ENCODE results near the gene EMSY. TPM values are rescaled to one million over a fixed set of nuclear protein-coding genes. Genes with fewer than 3 reads are reported as not detected.

EMSY gene
- total and polyA plus RNA-seq, 2 donors (not counting 3 experiments of a cell fraction or from before 2014, with no cell fraction given): 18.3 to 25.7 TPM

DNA sequence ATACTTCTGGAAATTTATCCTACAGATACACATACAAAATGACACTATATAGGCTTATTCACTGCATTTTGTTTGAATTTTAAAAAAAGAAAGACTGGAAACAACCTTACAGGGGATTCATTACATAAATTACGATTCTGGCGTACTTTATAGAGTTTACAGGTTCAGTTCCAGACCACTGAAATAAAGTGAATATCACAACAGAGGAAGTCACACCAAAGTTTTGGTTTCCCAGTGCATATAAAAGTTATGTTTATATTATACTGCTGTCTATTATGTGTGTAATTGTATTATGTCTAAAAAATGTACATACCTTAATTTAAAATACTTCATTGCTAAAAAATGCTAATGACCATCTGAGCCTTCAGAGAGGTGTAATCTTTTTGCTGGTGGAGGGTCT is 62.0 kb downstream of the EMSY start:
- Histone ChIP-seq H2AFZ (ENCODE audit: low read depth, low read length) (no peak overlapping the region), H3K27ac (ENCODE audit: insufficient read depth, low read depth, low read length) (no peak overlapping the region), H3K27me3 (ENCODE audit: control insufficient read depth in 2 of 2, insufficient read depth in 2 of 2, low read length in 2 of 2) (no peaks in the 10 kb centered on the region), H3K4me2 (ENCODE audit: insufficient read depth, low read length) (no peak overlapping the region), H3K9ac (replicated peaks; ENCODE audit: extremely low read depth, insufficient read depth, low read length) (no peak overlapping the region), H3K36me3 (ENCODE audit: control insufficient read depth in 2 of 2, extremely low read depth in 1 of 2, insufficient read depth in 2 of 2, low read length in 2 of 2) (no peaks in the 10 kb centered on the region), H3K79me2 (ENCODE audit: control insufficient read depth, insufficient read depth, low read length) (no peaks in the 10 kb centered on the region), H3K4me1 (ENCODE audit: control insufficient read depth, extremely low read depth, insufficient read depth, low read length) (peaks cover 1% of the 10 kb centered on the region), H3K4me3 (replicated peaks in 1 of 3; ENCODE audit: insufficient read depth in 1 of 3, low read depth in 1 of 3, low read length in 3 of 3) (no peak overlapping the region), H4K20me1 (replicated peaks; ENCODE audit: control insufficient read depth, extremely low read depth, insufficient read depth, low read length) (peaks cover 3% of the 10 kb centered on the region), H3K9me3 (replicated peaks; ENCODE audit: control insufficient read depth, insufficient read depth, low read length) (no peaks in the 10 kb centered on the region), H3K9me1 (replicated peaks; ENCODE audit: control insufficient read depth, extremely low read depth, insufficient read depth, low read length) (no peaks in the 10 kb centered on the region)
- FAIRE-seq (no peak), DNase-seq (ENCODE audit: low read depth, low spot score) (no peak)
- CTCF ChIA-PET: no interaction called here
- dilution Hi-C loops (cut with MboI; ENCODE audit: extremely low pct_ligation_motif_present, low sequenced_read_pairs) (no loop called here), intact Hi-C loops (cut with micrococcal nuclease) (no loop called here)
- TF ChIP-seq MYC (IDR thresholded peaks at IDR 0.05; ENCODE audit: low read depth, low read length): no peak
- TF ChIP-seq POLR2AphosphoS5 (IDR thresholded peaks at IDR 0.05; ENCODE audit: insufficient read depth, low read depth, low read length): no peak
- TF ChIP-seq, protein P1, sequence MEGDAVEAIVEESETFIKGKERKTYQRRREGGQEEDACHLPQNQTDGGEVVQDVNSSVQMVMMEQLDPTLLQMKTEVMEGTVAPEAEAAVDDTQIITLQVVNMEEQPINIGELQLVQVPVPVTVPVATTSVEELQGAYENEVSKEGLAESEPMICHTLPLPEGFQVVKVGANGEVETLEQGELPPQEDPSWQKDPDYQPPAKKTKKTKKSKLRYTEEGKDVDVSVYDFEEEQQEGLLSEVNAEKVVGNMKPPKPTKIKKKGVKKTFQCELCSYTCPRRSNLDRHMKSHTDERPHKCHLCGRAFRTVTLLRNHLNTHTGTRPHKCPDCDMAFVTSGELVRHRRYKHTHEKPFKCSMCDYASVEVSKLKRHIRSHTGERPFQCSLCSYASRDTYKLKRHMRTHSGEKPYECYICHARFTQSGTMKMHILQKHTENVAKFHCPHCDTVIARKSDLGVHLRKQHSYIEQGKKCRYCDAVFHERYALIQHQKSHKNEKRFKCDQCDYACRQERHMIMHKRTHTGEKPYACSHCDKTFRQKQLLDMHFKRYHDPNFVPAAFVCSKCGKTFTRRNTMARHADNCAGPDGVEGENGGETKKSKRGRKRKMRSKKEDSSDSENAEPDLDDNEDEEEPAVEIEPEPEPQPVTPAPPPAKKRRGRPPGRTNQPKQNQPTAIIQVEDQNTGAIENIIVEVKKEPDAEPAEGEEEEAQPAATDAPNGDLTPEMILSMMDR (IDR thresholded peaks at IDR 0.05; ENCODE audit: extremely low read depth in 1 of 2, insufficient read depth in 1 of 2, low read depth in 1 of 2, low read length in 2 of 2): no peak
- no peak for TF ChIP-seq FOS (IDR thresholded peaks at IDR 0.05; ENCODE audit: borderline replicate concordance, insufficient read depth, low read length)
- no peak for TF ChIP-seq JUN (IDR thresholded peaks at IDR 0.05; ENCODE audit: borderline replicate concordance, insufficient read depth, insufficient read length, low read depth)
- TF ChIP-seq, protein P2, sequence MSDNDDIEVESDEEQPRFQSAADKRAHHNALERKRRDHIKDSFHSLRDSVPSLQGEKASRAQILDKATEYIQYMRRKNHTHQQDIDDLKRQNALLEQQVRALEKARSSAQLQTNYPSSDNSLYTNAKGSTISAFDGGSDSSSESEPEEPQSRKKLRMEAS (IDR thresholded peaks at IDR 0.05; ENCODE audit: insufficient read depth, insufficient read length): no peak
- TF ChIP-seq GATA2 (IDR thresholded peaks at IDR 0.05; ENCODE audit: insufficient read depth, insufficient read length, low read depth, low read length): no peak
- no peak for TF ChIP-seq EZH2 (IDR thresholded peaks at IDR 0.05; ENCODE audit: borderline replicate concordance, low read depth, low read length, severe bottlenecking)
- TF ChIP-seq POLR2A (IDR thresholded peaks at IDR 0.05; ENCODE audit: low read depth, low read length): no peak
- BruUV-seq (replicated peaks): no TSS peak
- POLR2A ChIA-PET: no interaction called here

Data from endothelial cell of umbilical vein (primary cell).